Glomerular visceral epithelial cell (primary cell): ENCODE data around the gene PDGFC.

Experiments used
- DNase-seq: peaks from one replicate; pipeline ENCODE4 v3.0.0-alpha.2; 2016; ENCODE audit errors: extremely low spot score

The PDGFC gene

DNA sequence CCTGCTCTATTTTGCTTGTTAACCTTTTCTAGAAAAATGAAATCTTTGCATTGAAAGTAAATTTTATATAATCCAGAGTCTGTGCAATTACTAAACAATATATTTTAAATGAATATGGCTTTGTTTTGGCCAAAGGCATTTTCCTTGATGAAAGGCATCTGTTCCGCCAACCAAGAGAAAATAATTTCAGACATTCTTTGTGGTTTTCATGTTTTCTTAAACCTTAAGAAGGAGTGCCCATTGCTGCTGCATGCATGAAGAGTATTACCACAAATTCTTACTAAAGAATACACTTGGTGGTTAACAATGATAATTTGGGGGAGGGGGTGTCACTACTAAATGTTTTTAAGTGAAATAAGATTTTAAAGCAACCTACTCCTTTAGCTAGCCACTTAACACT lies 2.7 kb upstream of the PDGFC start:
- DNase-seq = peak; percentile 78

DNA sequence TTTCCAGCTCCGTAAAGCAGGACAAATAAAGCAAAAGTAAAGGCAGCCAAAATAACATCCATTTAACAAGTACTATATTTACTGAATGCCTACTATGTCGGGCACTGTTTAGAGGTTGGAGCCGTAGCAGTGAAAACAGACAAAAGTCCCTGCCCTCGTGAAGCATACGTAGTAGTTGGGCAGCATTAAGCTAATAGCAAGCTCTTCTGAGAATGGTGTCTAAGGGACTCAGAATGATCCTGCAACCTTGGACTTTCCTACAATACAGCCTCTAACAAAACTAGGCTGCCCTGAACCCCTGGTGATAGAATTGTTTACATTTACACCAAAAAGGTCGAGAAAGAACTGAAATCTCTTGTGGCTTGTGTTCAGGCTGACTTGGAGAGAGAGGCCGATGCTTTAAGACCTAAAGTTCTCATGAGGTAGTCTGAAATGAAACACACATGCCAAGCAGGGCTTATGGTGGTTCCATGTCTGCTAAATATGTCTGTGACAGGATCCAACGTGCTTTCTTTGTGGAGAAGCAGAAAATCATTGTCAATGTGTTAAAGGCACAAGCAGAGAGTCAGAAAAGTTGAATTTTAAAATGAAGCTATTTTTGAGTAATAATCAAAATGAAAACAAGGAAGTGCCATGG lies 898 bp upstream of the PDGFC start:
- no peak for DNase-seq

DNA sequence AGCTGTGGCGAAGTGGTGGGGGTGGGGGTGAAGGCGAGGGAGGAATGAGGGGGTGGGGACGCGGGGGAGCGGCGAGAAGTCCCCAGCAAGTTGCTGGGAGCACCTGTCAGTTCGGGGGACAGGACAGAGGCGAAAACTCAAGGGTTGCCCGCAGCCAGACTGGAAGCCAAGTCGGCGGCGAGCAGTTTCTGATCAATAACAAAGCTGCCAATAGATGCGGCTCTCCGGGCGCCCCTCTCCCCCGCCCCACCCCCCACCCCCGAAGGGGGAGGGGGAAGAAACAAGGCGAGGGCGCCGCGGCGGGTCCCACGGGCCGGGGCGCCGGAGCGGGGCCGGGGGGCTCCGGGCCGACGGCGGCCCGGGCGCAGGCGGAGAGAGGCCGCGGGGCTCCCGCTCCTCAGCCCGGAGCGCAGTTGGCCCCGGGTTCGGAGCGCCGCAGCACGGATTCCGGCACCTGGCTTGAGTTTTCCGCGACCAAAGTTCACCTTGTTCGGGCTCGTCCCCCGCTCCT lies 379 bp downstream of the PDGFC start:
- DNase-seq = no peak

DNA sequence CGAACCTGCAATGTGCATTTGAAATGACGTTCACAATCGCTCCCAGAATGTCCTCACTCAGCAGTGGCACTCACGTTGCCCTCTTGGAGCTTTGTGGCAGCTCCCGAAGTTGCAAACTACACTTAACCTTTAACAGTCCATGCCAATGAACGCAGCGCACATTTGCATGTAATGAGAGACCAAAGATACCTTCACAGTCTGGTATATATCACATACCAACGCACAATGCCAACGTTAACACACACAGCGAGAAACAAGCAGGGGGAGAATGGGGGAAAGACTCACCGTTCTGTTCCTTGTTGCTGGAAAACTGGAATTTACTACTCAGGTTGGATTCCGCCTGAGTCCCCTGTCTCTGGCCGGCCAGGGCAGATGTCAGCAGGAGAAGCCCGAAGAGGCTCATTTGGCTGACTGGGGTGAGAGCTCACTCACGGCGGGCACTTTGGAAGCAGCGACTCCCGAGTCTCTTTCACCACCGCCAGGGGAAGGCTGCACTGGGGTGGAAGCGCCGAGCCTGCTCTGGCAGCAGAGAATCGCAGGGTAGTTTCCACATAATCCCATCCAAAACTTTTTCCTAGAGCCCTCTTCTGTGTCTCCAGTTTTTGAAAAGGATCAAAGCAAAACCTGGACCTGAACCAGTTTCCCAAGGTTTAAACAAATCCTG lies 966 bp downstream of the PDGFC start:
- DNase-seq = peak; percentile 76

DNA sequence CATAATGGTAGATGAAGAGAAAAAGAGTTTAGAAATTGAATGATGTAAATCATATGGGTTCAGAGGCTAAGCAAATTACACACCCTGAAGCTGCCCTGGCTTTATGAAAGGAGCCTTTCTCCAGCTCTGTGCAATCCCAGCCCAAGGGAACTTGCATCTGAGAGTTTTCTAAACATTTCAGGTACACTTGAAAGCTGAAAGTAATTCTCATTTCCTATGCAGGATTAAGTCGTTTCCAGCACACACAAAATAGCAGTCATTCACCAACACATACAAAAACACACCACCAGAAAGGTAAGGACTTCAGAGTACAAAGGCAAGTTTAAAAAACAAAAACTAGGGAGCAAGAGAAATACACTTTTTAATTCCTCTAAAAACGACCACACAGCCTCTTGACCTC lies 1.7 kb downstream of the PDGFC start:
- DNase-seq = no peak

DNA sequence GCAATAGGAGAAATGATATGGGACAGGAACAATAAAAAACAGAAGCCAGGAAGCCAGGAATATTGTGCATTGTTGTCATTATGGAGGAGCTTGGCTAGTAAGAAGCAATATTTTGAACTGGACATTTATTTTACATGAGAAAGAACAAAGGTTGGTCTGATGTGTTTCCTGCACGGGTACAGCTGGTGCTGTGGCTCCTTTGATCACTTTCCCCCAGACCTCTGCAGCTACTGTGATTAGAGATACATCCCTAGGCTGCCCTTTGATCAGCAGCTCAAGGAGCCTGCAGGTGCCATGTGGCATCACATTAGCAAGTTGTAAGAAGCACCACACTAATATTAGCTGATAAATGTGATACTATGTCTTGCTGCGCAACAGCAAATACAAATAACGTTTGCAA lies 2.5 kb downstream of the PDGFC start:
- no peak for DNase-seq

DNA sequence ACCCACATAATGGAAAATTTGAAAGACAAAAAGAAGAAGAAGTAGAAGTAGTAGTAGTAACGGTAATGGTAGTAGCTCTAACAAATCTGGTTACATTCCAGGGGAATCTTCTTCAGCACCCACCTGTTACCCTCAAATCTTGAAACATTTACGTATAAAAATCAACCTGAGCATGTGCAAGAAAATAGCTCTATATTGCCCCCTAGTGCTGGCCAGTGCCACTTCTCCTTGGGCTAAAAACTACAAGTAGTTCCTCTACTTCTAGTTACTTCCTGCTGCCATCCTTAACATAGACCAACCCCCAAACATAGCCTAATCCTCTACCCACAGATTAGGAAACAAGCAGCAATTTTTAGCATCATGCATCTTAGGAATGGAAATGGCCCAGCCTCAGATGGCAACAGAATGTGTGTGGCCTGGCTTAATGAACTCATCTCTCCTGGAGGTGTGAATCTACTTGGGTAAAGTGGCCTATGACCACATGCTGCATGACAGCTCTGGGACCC lies 3.1 kb downstream of the PDGFC start:
- DNase-seq = peak; percentile 93

DNA sequence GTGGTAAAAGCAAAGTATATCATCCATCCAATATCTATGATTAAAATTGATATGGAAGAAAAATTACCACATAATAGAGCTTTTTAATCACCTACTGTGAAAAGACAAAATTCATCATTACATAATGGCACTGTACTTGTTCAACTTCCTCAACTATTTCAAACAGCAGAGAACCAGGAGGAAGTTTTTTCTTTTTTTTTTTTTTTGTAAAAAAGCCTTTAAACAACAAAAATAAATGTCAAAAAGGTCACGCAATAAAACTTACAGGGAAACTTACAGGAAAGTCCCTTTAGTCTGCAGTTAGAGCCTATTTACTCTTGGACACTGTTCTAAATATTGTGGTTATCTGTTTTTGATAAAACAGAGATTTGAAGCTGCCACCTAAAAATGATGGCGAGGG lies 4.8 kb downstream of the PDGFC start:
- no peak for DNase-seq

DNA sequence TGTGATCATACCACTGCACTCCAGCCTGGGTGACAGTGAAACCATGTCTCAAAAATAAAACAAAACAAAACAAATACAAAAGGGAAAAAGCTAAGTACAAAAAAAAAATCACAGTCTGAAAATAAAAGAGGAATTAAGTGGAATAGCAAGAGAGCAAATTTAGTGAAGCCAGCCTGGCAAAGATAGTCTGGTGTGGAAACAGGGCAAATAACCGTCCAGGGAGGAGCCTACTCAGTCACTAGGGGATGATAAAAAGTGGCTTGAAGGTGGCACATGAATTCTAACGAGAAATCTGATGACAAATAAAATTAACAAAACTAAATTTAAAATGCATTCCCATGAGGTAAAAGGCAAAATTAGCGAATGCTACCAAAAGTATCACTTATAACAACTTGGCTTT lies 8.2 kb downstream of the PDGFC start:
- DNase-seq = no peak

DNA sequence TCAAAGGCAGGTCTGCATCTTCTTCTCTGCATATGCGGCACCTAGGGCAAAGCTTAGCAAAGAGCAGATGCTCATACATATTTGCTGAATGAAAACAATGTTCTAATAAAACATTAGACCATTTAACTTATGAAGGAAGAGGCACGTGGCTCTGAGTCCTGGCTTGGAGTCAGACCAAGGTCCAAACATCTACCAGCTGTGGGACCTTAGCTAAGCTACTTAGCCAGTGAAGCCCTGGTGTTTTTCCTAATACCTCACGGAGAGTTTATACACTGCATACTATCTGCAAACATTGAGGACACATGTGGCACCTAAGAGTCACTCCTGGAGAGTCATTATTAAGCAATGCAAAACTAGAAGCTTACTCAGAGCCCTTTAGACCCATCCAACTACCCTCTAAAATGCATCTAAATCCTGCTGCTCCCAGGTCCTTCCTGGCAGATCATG lies 9.0 kb downstream of the PDGFC start:
- DNase-seq = peak; percentile 76

DNA sequence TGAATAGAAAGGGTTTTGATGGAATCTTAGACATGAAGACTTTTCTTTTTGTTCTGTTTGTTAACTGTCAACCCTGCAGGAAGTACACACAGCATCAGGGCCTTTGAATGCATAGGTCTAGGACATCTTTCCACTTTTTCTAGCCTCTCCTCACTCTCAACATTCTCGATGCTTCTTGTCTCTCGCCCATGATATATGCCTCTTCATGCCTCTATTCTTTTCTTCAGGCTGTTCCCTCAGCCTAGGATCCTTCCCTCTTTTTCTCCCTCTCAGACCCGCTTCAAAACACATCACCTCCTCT lies 9.6 kb downstream of the PDGFC start:
- DNase-seq = no peak

DNA sequence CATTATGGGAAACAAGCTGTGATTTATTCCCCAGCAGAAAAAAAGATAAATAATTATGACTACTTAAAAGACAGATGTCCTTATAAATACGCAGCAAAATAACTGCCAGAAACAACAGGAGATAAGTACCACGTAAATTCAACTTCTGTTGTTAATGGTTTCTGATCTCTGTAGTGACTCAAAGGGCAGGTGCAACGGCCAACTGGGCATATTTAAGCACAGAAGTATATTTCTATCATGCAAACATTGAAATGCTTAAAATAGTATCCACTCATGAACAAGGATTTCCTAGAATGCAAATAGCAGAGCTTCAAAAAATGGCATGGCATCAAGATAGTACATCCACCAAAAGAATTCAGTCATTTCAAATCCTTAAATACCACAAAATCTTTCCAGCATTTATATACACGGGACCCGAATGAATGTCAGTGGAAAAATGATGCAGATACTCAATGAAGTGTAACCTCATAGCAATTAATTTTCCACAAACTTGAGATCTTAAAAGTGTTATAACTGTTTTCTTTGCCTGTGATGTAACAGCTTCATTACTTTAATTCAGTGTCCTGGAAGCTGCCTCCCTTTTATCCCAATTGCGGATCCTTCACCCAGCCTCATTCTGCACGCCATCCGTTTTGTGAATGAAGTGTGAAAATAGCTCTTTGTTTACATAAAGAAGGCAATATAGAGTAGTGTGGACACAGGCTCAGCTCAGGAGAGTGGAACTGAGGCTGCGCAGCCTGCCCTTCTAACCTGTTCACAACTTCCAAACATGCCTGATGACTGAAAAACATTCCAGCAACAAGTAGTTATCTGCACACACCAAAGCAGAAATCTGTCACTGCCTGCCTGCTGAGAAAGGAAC lies 10.2 kb downstream of the PDGFC start:
- no peak for DNase-seq

DNA sequence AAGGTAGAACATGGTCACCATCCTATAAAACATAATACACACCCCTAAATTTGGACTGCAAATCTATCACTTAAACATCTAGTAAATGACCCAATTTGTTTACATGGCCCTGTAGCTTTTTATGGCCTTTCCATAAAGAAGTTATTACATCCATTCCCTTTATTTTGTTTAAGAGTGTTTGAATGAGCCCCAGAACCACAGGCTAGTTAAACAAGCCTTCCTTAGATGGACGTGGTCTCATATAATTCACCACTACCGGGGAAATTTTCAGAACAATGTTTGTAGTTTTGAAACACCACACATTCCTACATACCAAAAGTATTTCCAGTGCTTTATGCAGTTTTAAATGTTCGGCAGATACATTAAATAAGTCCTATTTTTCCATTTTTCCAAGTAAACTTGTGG lies 12.3 kb downstream of the PDGFC start:
- DNase-seq = peak; percentile 43

DNA sequence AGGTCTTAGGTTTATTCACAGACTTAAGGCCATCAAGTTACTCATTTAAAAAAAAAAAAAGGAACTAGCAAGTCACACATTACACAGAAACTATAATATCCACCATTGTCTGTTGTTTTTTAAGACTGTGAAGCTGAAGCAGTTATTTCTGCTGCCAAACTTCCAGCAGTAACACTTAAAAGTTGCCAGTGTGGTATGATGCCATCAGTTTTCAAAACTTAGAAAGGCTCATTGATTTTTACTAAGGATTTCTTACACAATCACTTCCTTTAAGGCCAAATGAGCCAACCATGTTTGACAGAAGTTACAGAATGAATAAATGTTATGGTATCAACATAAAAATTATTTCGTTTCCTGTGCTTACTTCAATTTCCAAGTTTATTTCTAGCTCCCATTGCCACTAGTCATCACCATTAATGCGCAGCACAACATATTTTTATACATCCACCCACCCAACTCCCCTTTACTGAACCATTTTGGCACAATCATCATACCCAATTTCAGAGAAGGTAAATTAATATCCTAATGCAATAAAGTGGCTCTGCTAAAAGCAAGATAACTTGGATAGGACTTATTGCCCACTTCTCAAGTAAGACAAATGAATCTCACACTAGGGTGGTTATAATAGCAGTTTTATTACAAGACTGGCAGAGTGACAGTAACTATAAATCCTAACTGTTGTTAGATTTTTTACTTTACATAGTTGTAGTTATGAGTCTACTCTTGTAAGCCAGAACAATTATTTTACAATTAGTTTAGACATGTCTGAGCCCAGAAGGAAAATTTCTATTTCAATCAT lies 13.1 kb downstream of the PDGFC start:
- no peak for DNase-seq

DNA sequence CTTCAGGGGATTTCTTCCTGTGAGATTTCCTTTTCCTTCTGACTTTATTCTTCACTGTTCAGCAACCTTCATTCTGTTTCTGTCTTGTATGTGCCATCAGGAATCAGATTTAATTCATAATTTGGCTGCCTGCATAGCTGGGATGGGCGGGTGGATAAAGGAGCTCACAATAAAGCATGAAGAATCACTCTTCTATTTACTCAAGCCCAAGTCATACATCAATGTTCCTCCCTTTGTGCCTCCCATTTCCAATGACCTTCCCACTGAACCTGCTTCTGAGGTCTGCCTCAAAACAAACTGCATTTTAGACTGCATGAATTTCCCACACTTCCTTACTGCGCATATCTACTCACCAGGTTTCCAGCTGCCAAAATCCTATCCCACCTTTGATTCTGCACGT lies 14.0 kb downstream of the PDGFC start:
- DNase-seq = no peak

DNA sequence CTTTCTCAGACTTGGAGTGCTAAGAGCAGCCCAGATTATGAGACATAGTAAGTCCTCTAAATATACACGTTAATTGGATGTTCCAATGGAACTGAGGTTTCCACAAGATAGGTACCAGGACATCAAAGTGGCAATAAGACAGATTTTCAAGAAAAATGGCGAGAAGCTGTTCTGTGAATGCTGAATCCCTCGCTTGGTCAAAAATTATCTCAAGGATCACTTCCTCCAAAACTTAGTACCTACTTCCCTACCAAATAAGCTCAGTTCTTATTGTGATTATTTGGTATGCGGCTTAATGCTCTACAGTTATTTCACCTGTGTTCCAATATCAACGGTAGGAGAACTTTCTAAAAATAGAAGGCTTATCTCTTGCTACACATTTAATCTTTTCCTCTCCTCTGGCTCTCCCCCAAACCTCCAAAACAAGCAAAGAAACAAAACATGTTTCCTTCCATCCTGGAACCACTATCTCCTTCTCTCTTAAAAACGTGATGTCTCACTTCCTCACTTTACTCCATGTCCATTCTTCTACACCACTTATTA lies 14.7 kb downstream of the PDGFC start:
- DNase-seq = no peak

DNA sequence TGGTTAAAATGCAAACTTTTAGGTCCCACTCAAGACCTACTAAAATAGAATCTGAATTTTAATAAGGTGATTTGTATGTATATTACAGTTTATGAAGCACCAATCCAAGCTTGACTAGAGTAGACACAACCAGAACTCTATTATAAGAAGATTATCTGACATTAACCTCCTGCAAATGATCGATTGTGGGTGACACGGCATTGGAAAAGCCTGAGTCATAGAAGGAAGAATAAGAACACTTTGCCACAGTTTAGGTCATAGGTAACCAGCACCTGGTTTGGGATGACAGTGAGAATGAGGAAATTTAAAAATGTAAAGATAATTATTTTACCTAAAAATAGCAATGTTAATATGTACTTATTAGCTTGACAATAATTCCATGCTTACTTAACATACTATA lies 15.2 kb downstream of the PDGFC start:
- DNase-seq = no peak

DNA sequence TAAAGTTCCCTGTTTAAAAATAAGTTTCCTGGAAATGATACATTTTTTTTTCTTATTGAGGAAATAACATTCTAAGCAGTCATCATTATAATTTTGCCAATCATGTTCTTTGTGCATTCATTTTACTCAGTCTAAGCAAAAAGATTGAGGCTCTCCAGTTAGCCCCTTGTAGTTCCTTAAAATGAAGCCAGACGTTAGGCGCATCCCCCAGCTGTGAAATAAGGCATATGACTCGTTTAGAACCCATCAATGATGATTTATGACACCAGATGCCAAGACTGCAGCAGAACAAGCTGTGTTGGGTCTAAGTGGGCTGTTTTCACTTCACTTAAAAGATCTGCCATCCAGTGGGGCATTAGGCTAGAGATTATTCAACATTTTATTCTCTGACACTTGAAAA lies 17.0 kb downstream of the PDGFC start:
- no peak for DNase-seq

DNA sequence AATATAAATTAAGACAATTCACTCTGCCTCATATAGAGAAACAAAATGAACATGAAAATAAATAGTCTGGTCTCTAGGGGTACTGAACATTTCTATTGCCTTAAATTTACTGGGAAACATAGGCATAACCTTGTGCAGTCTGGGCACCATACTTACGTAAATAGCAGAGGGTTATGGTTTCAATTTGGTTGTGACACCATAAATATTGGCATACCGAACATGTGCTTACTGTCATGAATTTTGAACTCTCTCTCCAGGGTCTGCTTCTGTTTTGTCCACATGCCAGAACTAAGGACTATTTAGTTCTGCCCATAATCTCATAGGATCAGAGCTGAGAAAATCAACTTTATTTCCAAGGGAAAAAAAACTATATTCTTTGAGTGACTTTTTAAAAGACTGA lies 17.6 kb downstream of the PDGFC start:
- DNase-seq = no peak

DNA sequence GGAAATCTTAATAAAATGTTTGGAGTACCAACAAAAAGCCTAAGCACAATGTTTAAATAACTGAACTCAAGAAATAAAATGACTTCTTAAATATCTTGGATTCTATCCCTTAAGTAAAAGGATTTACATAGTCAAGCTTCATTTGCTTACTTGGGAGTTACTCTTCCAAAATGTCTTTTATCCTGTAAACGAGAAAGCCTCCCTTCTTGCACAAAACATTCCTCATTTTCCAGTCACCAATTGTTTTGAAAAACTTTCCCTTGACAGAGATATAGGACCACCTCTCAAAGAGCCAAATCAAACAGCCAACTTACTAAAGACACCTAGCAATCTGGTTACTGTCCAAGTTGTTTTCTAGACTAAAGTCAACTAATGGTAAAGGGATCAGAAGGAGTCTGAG lies 18.6 kb downstream of the PDGFC start:
- no peak for DNase-seq

DNA sequence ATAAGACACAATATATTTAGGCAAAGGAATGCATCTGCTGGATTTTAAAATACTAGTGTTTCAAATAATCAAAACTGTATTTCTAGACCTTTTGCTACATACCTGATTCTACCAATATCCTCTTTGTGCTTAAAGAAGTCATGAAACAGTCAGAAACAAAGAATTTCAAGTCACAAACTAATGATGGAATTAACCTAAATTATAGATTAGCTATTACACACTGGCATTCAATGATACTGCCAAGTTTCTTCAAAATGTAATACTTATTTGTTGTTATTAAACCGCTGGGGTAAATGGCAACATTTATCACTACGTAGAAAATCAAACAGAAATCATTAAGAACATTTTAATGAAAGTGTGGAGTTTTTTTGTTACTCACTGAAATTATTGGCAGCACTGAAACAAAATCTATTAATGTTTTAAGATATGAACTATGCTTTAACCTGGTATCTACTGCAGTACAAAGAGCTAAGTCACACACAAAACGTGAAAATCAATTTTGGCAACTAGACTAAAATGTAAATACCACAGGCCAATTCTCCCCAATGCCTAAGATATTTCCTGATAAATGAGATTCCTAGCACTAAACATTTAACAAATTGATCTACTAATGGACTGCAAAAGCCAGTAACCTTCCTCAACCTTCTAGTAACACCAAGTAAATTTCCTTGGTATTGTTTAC lies 19.4 kb downstream of the PDGFC start:
- no peak for DNase-seq
